ENCODE results near the gene GPR50. TPM values are rescaled to one million over a fixed set of nuclear protein-coding genes. Genes with fewer than 3 reads are reported as not detected.

Gene GPR50
- total RNA-seq, 1 experiment from 2014 or later = not detected

- Histone ChIP-seq H3K27ac (ENCODE audit: low read length) (no peak overlapping the region), H3K27me3 (ENCODE audit: low read length) (no peaks in the 10 kb centered on the region), H3K4me3 (ENCODE audit: low read length) (no peak overlapping the region), H3K79me2 (ENCODE audit: low read length) (no peaks in the 10 kb centered on the region), H4K20me1 (ENCODE audit: insufficient read depth, low read depth, low read length) (no peaks in the 10 kb centered on the region), H3K9ac (ENCODE audit: low read length) (no peak overlapping the region), H3K9me3 (ENCODE audit: low read length) (no peaks in the 10 kb centered on the region), H2AFZ (ENCODE audit: low read length) (no peak overlapping the region), H3K4me2 (ENCODE audit: low read depth, low read length, poor library complexity, severe bottlenecking) (no peak overlapping the region), H3K4me1 (ENCODE audit: low read length) (no peaks in the 10 kb centered on the region), H3K9me2 (replicated peaks; ENCODE audit: insufficient read depth, low read length) (no peaks in the 10 kb centered on the region), H3K36me3 (ENCODE audit: insufficient read depth, low read length) (no peaks in the 10 kb centered on the region)
- DNase-seq = no peak
These were observed 7.7 kb downstream of the GPR50 start for GRCh38 chrX:151183912-151184565.

GRCh38 chrX:151184705-151185104, 8.3 kb downstream of the GPR50 start:
- H3K4me1 ChIP-seq (ENCODE audit: low read length) = no peaks in the 10 kb centered on the region
- H3K9ac ChIP-seq (ENCODE audit: low read length) = no peak overlapping the region
- H2AFZ ChIP-seq (ENCODE audit: low read length) = no peak overlapping the region
- H3K27me3 ChIP-seq (ENCODE audit: low read length) = no peaks in the 10 kb centered on the region
- no peaks in the 10 kb centered on the region for H3K9me2 ChIP-seq (replicated peaks; ENCODE audit: insufficient read depth, low read length)
- H3K9me3 ChIP-seq (ENCODE audit: low read length) = no peaks in the 10 kb centered on the region
- H3K79me2 ChIP-seq (ENCODE audit: low read length) = no peaks in the 10 kb centered on the region
- H3K27ac ChIP-seq (ENCODE audit: low read length) = no peak overlapping the region
- DNase-seq = no peak
- H3K4me2 ChIP-seq (ENCODE audit: low read depth, low read length, poor library complexity, severe bottlenecking) = no peak overlapping the region
- no peak overlapping the region for H3K4me3 ChIP-seq (ENCODE audit: low read length)
- no peaks in the 10 kb centered on the region for H3K36me3 ChIP-seq (ENCODE audit: insufficient read depth, low read length)
- H4K20me1 ChIP-seq (ENCODE audit: insufficient read depth, low read depth, low read length) = no peaks in the 10 kb centered on the region

- Histone ChIP-seq H3K36me3 (ENCODE audit: insufficient read depth, low read length) (no peaks in the 10 kb centered on the region), H3K4me1 (ENCODE audit: low read length) (no peaks in the 10 kb centered on the region), H3K4me2 (ENCODE audit: low read depth, low read length, poor library complexity, severe bottlenecking) (no peak overlapping the region), H3K79me2 (ENCODE audit: low read length) (no peaks in the 10 kb centered on the region), H4K20me1 (ENCODE audit: insufficient read depth, low read depth, low read length) (no peaks in the 10 kb centered on the region), H3K4me3 (ENCODE audit: low read length) (no peak overlapping the region), H3K27ac (ENCODE audit: low read length) (no peak overlapping the region), H2AFZ (ENCODE audit: low read length) (no peak overlapping the region), H3K27me3 (ENCODE audit: low read length) (no peaks in the 10 kb centered on the region), H3K9me2 (replicated peaks; ENCODE audit: insufficient read depth, low read length) (no peaks in the 10 kb centered on the region), H3K9ac (ENCODE audit: low read length) (no peak overlapping the region), H3K9me3 (ENCODE audit: low read length) (no peaks in the 10 kb centered on the region)
- DNase-seq = no peak
These were observed 30.5 kb downstream of the GPR50 start for GRCh38 chrX:151206871-151207270.

- no peak overlapping the region for H3K27ac ChIP-seq (ENCODE audit: low read length)
- no peaks in the 10 kb centered on the region for H3K79me2 ChIP-seq (ENCODE audit: low read length)
- H3K9me2 ChIP-seq (replicated peaks; ENCODE audit: insufficient read depth, low read length) = no peaks in the 10 kb centered on the region
- no peaks in the 10 kb centered on the region for H3K27me3 ChIP-seq (ENCODE audit: low read length)
- no peaks in the 10 kb centered on the region for H3K36me3 ChIP-seq (ENCODE audit: insufficient read depth, low read length)
- no peak for DNase-seq
- no peaks in the 10 kb centered on the region for H3K9me3 ChIP-seq (ENCODE audit: low read length)
- H3K9ac ChIP-seq (ENCODE audit: low read length) = no peak overlapping the region
- H3K4me2 ChIP-seq (ENCODE audit: low read depth, low read length, poor library complexity, severe bottlenecking) = no peak overlapping the region
- H3K4me1 ChIP-seq (ENCODE audit: low read length) = no peaks in the 10 kb centered on the region
- H3K4me3 ChIP-seq (ENCODE audit: low read length) = no peak overlapping the region
- H4K20me1 ChIP-seq (ENCODE audit: insufficient read depth, low read depth, low read length) = no peaks in the 10 kb centered on the region
- no peak overlapping the region for H2AFZ ChIP-seq (ENCODE audit: low read length)
These were observed 49.5 kb downstream of the GPR50 start for GRCh38 chrX:151225843-151226242.

- Histone ChIP-seq H3K27me3 (ENCODE audit: low read length) (no peaks in the 10 kb centered on the region), H3K9me3 (ENCODE audit: low read length) (no peaks in the 10 kb centered on the region), H2AFZ (ENCODE audit: low read length) (no peak overlapping the region), H3K27ac (ENCODE audit: low read length) (no peak overlapping the region), H3K4me1 (ENCODE audit: low read length) (no peaks in the 10 kb centered on the region), H3K4me2 (ENCODE audit: low read depth, low read length, poor library complexity, severe bottlenecking) (no peak overlapping the region), H3K36me3 (ENCODE audit: insufficient read depth, low read length) (no peaks in the 10 kb centered on the region), H3K9ac (ENCODE audit: low read length) (no peak overlapping the region), H3K9me2 (replicated peaks; ENCODE audit: insufficient read depth, low read length) (no peaks in the 10 kb centered on the region), H3K4me3 (ENCODE audit: low read length) (no peak overlapping the region), H3K79me2 (ENCODE audit: low read length) (no peaks in the 10 kb centered on the region), H4K20me1 (ENCODE audit: insufficient read depth, low read depth, low read length) (no peaks in the 10 kb centered on the region)
- no peak for DNase-seq
These were observed 50.6 kb downstream of the GPR50 start for GRCh38 chrX:151226941-151227340.

GRCh38 chrX:151227627-151228026, 51.2 kb downstream of the GPR50 start:
- no peaks in the 10 kb centered on the region for H3K27me3 ChIP-seq (ENCODE audit: low read length)
- no peaks in the 10 kb centered on the region for H4K20me1 ChIP-seq (ENCODE audit: insufficient read depth, low read depth, low read length)
- H2AFZ ChIP-seq (ENCODE audit: low read length) = no peak overlapping the region
- no peak for DNase-seq
- H3K4me2 ChIP-seq (ENCODE audit: low read depth, low read length, poor library complexity, severe bottlenecking) = no peak overlapping the region
- no peak overlapping the region for H3K4me3 ChIP-seq (ENCODE audit: low read length)
- H3K36me3 ChIP-seq (ENCODE audit: insufficient read depth, low read length) = no peaks in the 10 kb centered on the region
- H3K27ac ChIP-seq (ENCODE audit: low read length) = no peak overlapping the region
- no peaks in the 10 kb centered on the region for H3K9me2 ChIP-seq (replicated peaks; ENCODE audit: insufficient read depth, low read length)
- H3K9me3 ChIP-seq (ENCODE audit: low read length) = no peaks in the 10 kb centered on the region
- no peaks in the 10 kb centered on the region for H3K79me2 ChIP-seq (ENCODE audit: low read length)
- H3K4me1 ChIP-seq (ENCODE audit: low read length) = no peaks in the 10 kb centered on the region
- H3K9ac ChIP-seq (ENCODE audit: low read length) = no peak overlapping the region

- H3K27ac ChIP-seq (ENCODE audit: low read length) = no peak overlapping the region
- H3K9me2 ChIP-seq (replicated peaks; ENCODE audit: insufficient read depth, low read length) = no peaks in the 10 kb centered on the region
- H3K4me2 ChIP-seq (ENCODE audit: low read depth, low read length, poor library complexity, severe bottlenecking) = no peak overlapping the region
- H3K36me3 ChIP-seq (ENCODE audit: insufficient read depth, low read length) = no peaks in the 10 kb centered on the region
- no peaks in the 10 kb centered on the region for H4K20me1 ChIP-seq (ENCODE audit: insufficient read depth, low read depth, low read length)
- no peaks in the 10 kb centered on the region for H3K9me3 ChIP-seq (ENCODE audit: low read length)
- H3K9ac ChIP-seq (ENCODE audit: low read length) = no peak overlapping the region
- H3K27me3 ChIP-seq (ENCODE audit: low read length) = no peaks in the 10 kb centered on the region
- no peak overlapping the region for H3K4me3 ChIP-seq (ENCODE audit: low read length)
- no peaks in the 10 kb centered on the region for H3K79me2 ChIP-seq (ENCODE audit: low read length)
- no peak overlapping the region for H2AFZ ChIP-seq (ENCODE audit: low read length)
- H3K4me1 ChIP-seq (ENCODE audit: low read length) = no peaks in the 10 kb centered on the region
- no peak for DNase-seq
These were observed 52.6 kb downstream of the GPR50 start for GRCh38 chrX:151228935-151229334.

Data from Karpas-422 (cell line).